Measurements from ENCODE around the gene SKI. TPM values are rescaled to one million over a fixed set of nuclear protein-coding genes. Genes with fewer than 3 reads are reported as not detected.

SKI gene
- total and polyA plus RNA-seq, 2 of the 4 experiments (the other 2 are of a cell fraction): 2.3 to 20.1 TPM

DNA sequence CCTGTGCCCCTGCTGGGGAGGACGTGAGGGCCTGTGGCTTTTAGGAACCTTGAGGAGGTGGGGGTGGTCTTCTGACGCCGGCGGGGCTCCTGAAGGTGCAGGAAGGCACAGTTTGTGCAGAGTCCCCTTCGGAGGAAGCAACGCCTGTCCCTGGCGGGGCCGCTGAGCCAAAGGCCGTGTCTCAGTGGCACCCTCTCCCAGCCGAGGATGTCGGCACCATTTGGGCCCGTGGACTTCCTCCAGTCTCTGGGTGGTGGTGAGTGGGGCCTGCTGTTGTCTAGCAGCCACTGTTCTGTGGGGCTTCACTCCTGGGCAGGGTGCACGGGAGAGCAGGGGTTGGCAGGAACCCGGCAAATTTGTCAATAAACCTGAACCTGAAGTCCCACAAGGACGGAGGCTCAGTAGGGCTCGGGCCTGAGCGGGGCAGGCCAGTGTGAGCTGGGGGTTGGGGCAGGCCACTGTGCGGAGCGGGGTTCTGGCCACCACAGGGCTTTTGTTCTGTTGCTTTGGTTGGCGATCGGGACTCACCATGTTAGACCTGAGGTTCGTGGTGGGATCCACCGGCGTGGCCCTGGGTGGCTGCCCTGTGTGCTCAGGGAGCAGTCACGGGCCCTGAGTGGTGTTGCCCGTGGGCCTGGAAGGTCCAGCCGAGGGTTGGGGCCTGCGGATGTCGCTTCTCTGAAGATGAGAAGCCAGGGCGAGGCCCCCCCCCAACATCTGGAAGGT, 64.8 kb downstream of the SKI start (continued):
- TF ChIP-seq, protein P1, sequence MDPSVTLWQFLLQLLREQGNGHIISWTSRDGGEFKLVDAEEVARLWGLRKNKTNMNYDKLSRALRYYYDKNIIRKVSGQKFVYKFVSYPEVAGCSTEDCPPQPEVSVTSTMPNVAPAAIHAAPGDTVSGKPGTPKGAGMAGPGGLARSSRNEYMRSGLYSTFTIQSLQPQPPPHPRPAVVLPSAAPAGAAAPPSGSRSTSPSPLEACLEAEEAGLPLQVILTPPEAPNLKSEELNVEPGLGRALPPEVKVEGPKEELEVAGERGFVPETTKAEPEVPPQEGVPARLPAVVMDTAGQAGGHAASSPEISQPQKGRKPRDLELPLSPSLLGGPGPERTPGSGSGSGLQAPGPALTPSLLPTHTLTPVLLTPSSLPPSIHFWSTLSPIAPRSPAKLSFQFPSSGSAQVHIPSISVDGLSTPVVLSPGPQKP (IDR thresholded peaks at IDR 0.05; ENCODE audit: borderline replicate concordance, low read depth, low read length): no peak

DNA sequence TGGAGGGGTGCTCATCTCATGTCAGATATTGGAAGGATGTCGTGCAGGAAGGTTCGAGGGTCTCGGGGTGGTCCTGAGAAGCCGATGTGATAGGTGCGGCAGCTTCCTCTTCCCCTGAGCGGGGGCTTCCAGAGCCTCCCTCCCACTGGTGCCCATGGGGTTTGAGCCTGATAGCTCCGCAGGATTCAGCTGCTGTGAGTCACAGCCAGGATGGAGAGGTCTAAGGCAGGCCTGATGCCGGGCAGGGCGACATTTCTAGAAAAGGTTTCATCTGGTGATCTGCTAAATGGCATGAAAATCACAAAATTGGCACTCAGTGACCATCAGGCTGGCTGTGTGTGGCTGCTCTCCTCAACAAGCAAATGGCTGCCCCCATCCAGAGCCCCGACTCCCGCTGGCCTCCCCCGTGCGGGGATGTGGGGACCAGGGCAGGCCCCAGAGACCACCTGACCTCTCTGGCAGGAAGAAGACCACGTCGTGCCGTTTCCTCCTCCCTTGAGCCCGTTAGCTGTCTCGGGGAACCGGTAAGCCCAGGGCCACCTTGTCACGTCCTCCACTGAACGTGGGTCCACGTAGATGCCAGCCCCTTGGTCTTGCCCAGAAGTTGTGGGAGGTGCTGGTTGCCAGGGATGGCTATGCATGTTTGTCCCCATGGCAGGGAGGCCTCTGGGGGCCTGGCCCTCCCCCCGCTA, 66.1 kb downstream of the SKI start:
- Histone ChIP-seq H3K27ac (ENCODE audit: insufficient read depth, low read length) (peak overlapping the region; percentile 53), H2BK120ac (ENCODE audit: low read depth, low read length) (peak overlapping the region; percentile 18), H3K23ac (ENCODE audit: low read depth, low read length) (peak overlapping the region; percentile 61; the same call in 1 of the 2 replicates), H3K36me3 (ENCODE audit: control insufficient read depth, insufficient read depth, low read length) (peaks cover 6% of the 10 kb centered on the region; the same call in 1 of the 2 replicates), H4K8ac (ENCODE audit: low read depth in 2 of 2, low read length in 2 of 2) (peak overlapping the region in 1 of 2 experiments; percentile 50; a peak in 2 of 4 replicates), H3K9me1 (ENCODE audit: insufficient read depth, low read length) (peaks cover 50% of the 10 kb centered on the region), H3K14ac (replicated peaks; ENCODE audit: low read depth, low read length) (peak overlapping the region; percentile 58), H2BK20ac (ENCODE audit: low read depth, low read length) (no peak overlapping the region), H2AFZ (replicated peaks; ENCODE audit: low read length, poor library complexity) (no peak overlapping the region), H3K9ac (ENCODE audit: low read depth, low read length) (0 out of 2 replicates have a peak overlapping the region, but pooled peaks have one; percentile 16), H2AK5ac (ENCODE audit: low read depth, low read length) (peak overlapping the region; percentile 59), H3K27me3 (ENCODE audit: control insufficient read depth, insufficient read depth, low read length) (no peaks in the 10 kb centered on the region), H4K20me1 (ENCODE audit: insufficient read depth, low read length) (peaks cover 54% of the 10 kb centered on the region), H3K4me3 (ENCODE audit: insufficient read depth, low read depth, low read length) (no peak overlapping the region), H2BK5ac (ENCODE audit: low read depth, low read length, poor library complexity, severe bottlenecking) (peak overlapping the region; percentile 56), H3K9me3 (ENCODE audit: control insufficient read depth, insufficient read depth, low read length) (no peaks in the 10 kb centered on the region), H2AK9ac (replicated peaks; ENCODE audit: low read depth, low read length, poor library complexity) (peak overlapping the region; percentile 60), H3K4ac (ENCODE audit: low read depth, low read length) (peak overlapping the region; percentile 59), H3K4me2 (ENCODE audit: low read depth, low read length) (no peak overlapping the region), H3K79me1 (ENCODE audit: low read depth in 1 of 2, low read length in 2 of 2) (peaks cover 3 to 93% of the 10 kb centered on the region in 2 experiments; a peak in 3 of 4 replicates), H4K91ac (ENCODE audit: insufficient read depth, low read depth, low read length) (no peak overlapping the region; the same call in 1 of the 2 replicates), H3K18ac (ENCODE audit: low read depth, low read length) (no peak overlapping the region), H3K4me1 (ENCODE audit: control insufficient read depth, insufficient read depth, low read length) (peaks cover 52% of the 10 kb centered on the region), H4K5ac (ENCODE audit: low read depth, low read length) (0 out of 2 replicates have a peak overlapping the region, but pooled peaks have one; percentile 22), H2BK15ac (ENCODE audit: low read depth, low read length) (no peak overlapping the region; the same call in 2 of the 3 replicates), H3K56ac (ENCODE audit: extremely low read depth, insufficient read depth, low read length) (no peak overlapping the region)
- in situ Hi-C loops (cut with MboI; ENCODE audit: low sequenced_read_pairs) (no loop called here), dilution Hi-C loops (cut with HindIII; ENCODE audit: low sequenced_read_pairs, unreplicated experiment) (no loop called here), intact Hi-C loops (cut with micrococcal nuclease) (no loop called here)
- POLR2A ChIA-PET (ENCODE audit: unreplicated experiment): interaction anchor here (0.6 kb wide), 1 partner anchor 10 kb away, joined by 4 read pairs; no protein-coding TSS in a partner anchor
- WGBS, 2 experiments (ENCODE audit: extremely low coverage in 2 of 2, insufficient read length in 1 of 2): 86% methylated on average over 4 of the region's 23 CpGs; no CpG with 5 or more reads in 1 of the 2 experiments
- DNase-seq: peak; percentile 35
- ATAC-seq (ENCODE audit: low read depth): peak; percentile 27; the same call in 1 of the 2 replicates
- no TSS peak for BruUV-seq (replicated peaks)
- CTCF ChIA-PET: no interaction called here
- no peak for TF ChIP-seq FOS (IDR thresholded peaks at IDR 0.05; ENCODE audit: low read depth, low read length)
- TF ChIP-seq CEBPB (IDR thresholded peaks at IDR 0.05; ENCODE audit: low read depth, low read length): no peak
- no peak for TF ChIP-seq SMC3 (IDR thresholded peaks at IDR 0.05; ENCODE audit: low read depth, low read length)
- TF ChIP-seq, protein P2, sequence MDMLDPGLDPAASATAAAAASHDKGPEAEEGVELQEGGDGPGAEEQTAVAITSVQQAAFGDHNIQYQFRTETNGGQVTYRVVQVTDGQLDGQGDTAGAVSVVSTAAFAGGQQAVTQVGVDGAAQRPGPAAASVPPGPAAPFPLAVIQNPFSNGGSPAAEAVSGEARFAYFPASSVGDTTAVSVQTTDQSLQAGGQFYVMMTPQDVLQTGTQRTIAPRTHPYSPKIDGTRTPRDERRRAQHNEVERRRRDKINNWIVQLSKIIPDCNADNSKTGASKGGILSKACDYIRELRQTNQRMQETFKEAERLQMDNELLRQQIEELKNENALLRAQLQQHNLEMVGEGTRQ (IDR thresholded peaks at IDR 0.05; ENCODE audit: low read depth, low read length): no peak
- no peak for TF ChIP-seq MAFK (IDR thresholded peaks at IDR 0.05; ENCODE audit: low read depth, low read length)
- TF ChIP-seq RFX5 (IDR thresholded peaks at IDR 0.05; ENCODE audit: low read depth, low read length): no peak
- TF ChIP-seq POLR2A (IDR thresholded peaks at IDR 0.05; ENCODE audit: low read depth, low read length): no peak
- no peak for TF ChIP-seq CHD1 (IDR thresholded peaks at IDR 0.05; ENCODE audit: low read depth, low read length)
- TF ChIP-seq RAD21 (IDR thresholded peaks at IDR 0.05; ENCODE audit: low read length): no peak
- no peak for TF ChIP-seq NFE2L2 (IDR thresholded peaks at IDR 0.05; ENCODE audit: low read depth, low read length)
- TF ChIP-seq, protein P1 (IDR thresholded peaks at IDR 0.05; ENCODE audit: borderline replicate concordance, low read depth, low read length): no peak
